Posterior vena cava (tissue), 2 donors: Measurements from ENCODE around the gene CEP85. TPM values are rescaled to one million over a fixed set of nuclear protein-coding genes. Genes with fewer than 3 reads are reported as not detected.

ENCODE experiments used
- DNase-seq: peaks from one replicate; pipeline ENCODE4 v3.0.0-alpha.2; 2020; ENCODE audit warnings: low spot score
- intact Hi-C, 2 donors: fragments of 100-400 bp; cut with DNase I; formaldehyde crosslinking; loops; one replicate each; pipeline versions ENCODE4 v1.14.1 to v1.14.2; 2022 to 2023
- total RNA-seq, 2 donors: library from RNA; stranded (reverse); fragmentation: NEBNext Ultra II Directional; extraction: Animal tissue kit (Norgen Biotek cat#: 25700); gene quantifications; one replicate each; pipeline ENCODE4 v1.2.1, GENCODE V29; 2021
- donor health status: DM: yes; HTN: yes; CAD: no.
- donor health status: DM: yes; HTN: yes; CAD: no.

Gene CEP85
- total RNA-seq, 2 donors from 2014 or later = 2.8 to 3.7 TPM

- DNase-seq = no peak
- intact Hi-C loops = loop anchor here in 1 of 2 donors (5.0 kb wide), 1 partner anchor 36 kb away; no protein-coding TSS in a partner anchor
Observed at GRCh38 chr1:26286064-26286416, 52.0 kb downstream of the CEP85 start.

- intact Hi-C loops = loop anchor here in 1 of 2 donors (5.0 kb wide), 1 partner anchor 35 kb away; no protein-coding TSS in a partner anchor
- no peak for DNase-seq
Observed at GRCh38 chr1:26287033-26287711, 53.2 kb downstream of the CEP85 start.

GRCh38 chr1:26287811-26288210, 53.8 kb downstream of the CEP85 start:
- intact Hi-C loops = loop anchor here in 1 of 2 donors (5.0 kb wide), 1 partner anchor 34 kb away; no protein-coding TSS in a partner anchor
- DNase-seq = no peak

- intact Hi-C loops = loop anchor here in 1 of 2 donors (5.0 kb wide), 1 partner anchor 34 kb away; no protein-coding TSS in a partner anchor
- no peak for DNase-seq
Observed at GRCh38 chr1:26288311-26288941, 54.4 kb downstream of the CEP85 start.

GRCh38 chr1:26289158-26290059, 55.4 kb downstream of the CEP85 start:
- intact Hi-C loops = loop anchor here in 1 of 2 donors (5.0 kb wide), 2 partner anchors 33 to 582 kb away; no protein-coding TSS in a partner anchor
- no peak for DNase-seq

- DNase-seq = no peak
Observed at GRCh38 chr1:26290122-26290881, 56.3 kb downstream of the CEP85 start.

GRCh38 chr1:26290882-26291261, 56.9 kb downstream of the CEP85 start:
- intact Hi-C loops = loop anchor here in 1 of 2 donors (5.0 kb wide), 1 partner anchor 584 kb away; no protein-coding TSS in a partner anchor
- no peak for DNase-seq

More at GRCh38 chr1:26290122-26290881, 56.3 kb downstream of the CEP85 start:
- intact Hi-C loops = loop anchor here in 1 of 2 donors (5.0 kb wide), 1 partner anchor 583 kb away; no protein-coding TSS in a partner anchor

GRCh38 chr1:26291433-26291832, 57.4 kb downstream of the CEP85 start:
- intact Hi-C loops = loop anchor here in 1 of 2 donors (5.0 kb wide), 1 partner anchor 584 kb away; no protein-coding TSS in a partner anchor
- DNase-seq = no peak

GRCh38 chr1:26291939-26292338, 57.9 kb downstream of the CEP85 start:
- intact Hi-C loops = loop anchor here in 1 of 2 donors (5.0 kb wide), 1 partner anchor 585 kb away; no protein-coding TSS in a partner anchor
- no peak for DNase-seq

- intact Hi-C loops = loop anchor here in 1 of 2 donors (5.0 kb wide), 1 partner anchor 585 kb away; no protein-coding TSS in a partner anchor
- DNase-seq = peak; percentile 46
Observed at GRCh38 chr1:26292735-26293134, 58.7 kb downstream of the CEP85 start.

- intact Hi-C loops = loop anchor here in 1 of 2 donors (5.0 kb wide), 1 partner anchor 587 kb away; no protein-coding TSS in a partner anchor
- DNase-seq = peak; percentile 61
Observed at GRCh38 chr1:26293911-26294463, 60.0 kb downstream of the CEP85 start.

- intact Hi-C loops = no loop called here
- peak; percentile 41 for DNase-seq
Observed at GRCh38 chr1:26295194-26296138, 61.5 kb downstream of the CEP85 start.

GRCh38 chr1:26296340-26297056, 62.5 kb downstream of the CEP85 start:
- intact Hi-C loops = no loop called here
- DNase-seq = peak; percentile 38

GRCh38 chr1:26297057-26297790, 63.2 kb downstream of the CEP85 start:
- intact Hi-C loops = no loop called here
- peak; percentile 42 for DNase-seq

- intact Hi-C loops = no loop called here
Observed at GRCh38 chr1:26297791-26298124, 63.8 kb downstream of the CEP85 start.

More at GRCh38 chr1:26297791-26298124, 63.8 kb downstream of the CEP85 start:
- peak; percentile 58 for DNase-seq
